Liver (tissue), 2 donors: ENCODE data around the gene ENPP7.

Experiments
- CTCF ChIP-seq: fragments of 150-350 bp; IDR thresholded peaks from 2 replicates; pipeline ENCODE4 v1.5.1; 2017; ENCODE audit warnings: improper control_type of control experiment, low read depth, low read length; ENCODE audit not compliant: missing input control
- REST ChIP-seq: IDR thresholded peaks from 2 replicates; pipeline ENCODE4 v1.6.1; 2016; ENCODE audit warnings: antibody characterized with exemption, mild to moderate bottlenecking
- donor health status: healthy.

- TF ChIP-seq REST (no peak), CTCF (no peak)
Observed at GRCh38 chr17:79695293-79695790, 35.4 kb upstream of the ENPP7 start.
